Lower leg skin (tissue), 4 donors: Measurements from ENCODE around the gene TMCC2. TPM values are rescaled to one million over a fixed set of nuclear protein-coding genes. Genes with fewer than 3 reads are reported as not detected.

ENCODE experiments used
- DNase-seq, 2 donors: peaks; one replicate each; pipeline ENCODE4 v3.0.0-alpha.2; 2019; ENCODE audit warnings: low spot score in 2 of 2
- H3K4me3 ChIP-seq: fragments of 200-600 bp; sonication (generic); 2 replicates; pipeline ENCODE4 v1.5.1; 2017; ENCODE audit warnings: mild to moderate bottlenecking, low read depth; ENCODE audit not compliant: poor library complexity, severe bottlenecking
- CTCF ChIP-seq, 3 donors: fragments of 450-650 bp; IDR thresholded peaks; one replicate each; pipeline ENCODE4 v1.5.1; 2016; ENCODE audit warnings: antibody characterized with exemption in 3 of 3, mild to moderate bottlenecking in 3 of 3, moderate library complexity in 2 of 3
- POLR2A ChIP-seq, 2 donors: fragments of 450-650 bp; IDR thresholded peaks; one replicate each; pipeline ENCODE4 v1.6.1; 2016 to 2017; ENCODE audit warnings: antibody characterized with exemption in 2 of 2, mild to moderate bottlenecking in 1 of 2, moderate library complexity in 1 of 2
- WGBS, 2 donors: methylation state at CpG; one replicate each; pipeline ENCODE4 v1.1.5; 2018; 5-methylcytosine and 5-hydroxymethylcytosine counted together
- intact Hi-C: fragments of 100-400 bp; cut with DNase I; formaldehyde crosslinking; loops from one replicate; pipeline ENCODE4 v1.15.0; 2023; ENCODE audit warnings: low total_unique reads
- total RNA-seq, 4 donors: library from RNA; depleted of rRNA; stranded (reverse); fragments of >200 nt; gene quantifications; one replicate each; pipeline ENCODE4 v1.1.0, GENCODE V29; 2016

TMCC2 gene
- total RNA-seq, 4 donors from 2014 or later = 2.2 to 4.2 (median 3.5) TPM

GRCh38 chr1:205249651-205250050, 21.9 kb downstream of the TMCC2 start:
- no peak for DNase-seq
- WGBS, 2 donors = 68 to 81% methylated on average over 4 of the region's 4 CpGs
- no peak for TF ChIP-seq POLR2A (IDR thresholded peaks at IDR 0.05)
- no peak for TF ChIP-seq CTCF (IDR thresholded peaks at IDR 0.05)
- no peak overlapping the region for H3K4me3 ChIP-seq
- intact Hi-C loops = no loop called here

GRCh38 chr1:205250699-205251098, 23.0 kb downstream of the TMCC2 start:
- H3K4me3 ChIP-seq = no peak overlapping the region
- intact Hi-C loops = no loop called here
- DNase-seq = no peak
- TF ChIP-seq CTCF (IDR thresholded peaks at IDR 0.05) (no peak), POLR2A (IDR thresholded peaks at IDR 0.05) (no peak)
- WGBS, 2 donors = 56 to 71% methylated on average over 6 of the region's 6 CpGs

DNA sequence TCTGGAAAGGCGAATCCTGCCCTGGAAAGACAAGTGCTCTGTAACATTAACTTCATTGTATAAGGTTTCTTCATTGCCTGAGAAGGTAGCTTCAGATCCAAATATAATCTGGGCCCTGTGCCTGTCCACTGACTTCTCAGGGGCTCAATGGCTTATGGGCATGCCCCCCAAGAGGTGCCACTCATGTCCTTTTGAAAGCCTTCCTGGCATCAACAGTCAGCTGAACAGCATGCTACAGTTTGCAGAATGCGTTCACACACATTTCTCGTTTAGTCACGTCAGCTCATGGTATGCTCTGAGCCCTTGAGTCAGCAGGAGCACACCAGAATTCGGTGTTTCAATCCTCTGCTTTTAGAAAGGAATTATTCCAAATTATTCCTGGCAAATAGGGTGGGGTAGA, 23.8 kb downstream of the TMCC2 start:
- DNase-seq = no peak
- TF ChIP-seq POLR2A (IDR thresholded peaks at IDR 0.05) = no peak
- TF ChIP-seq CTCF (IDR thresholded peaks at IDR 0.05) = no peak
- H3K4me3 ChIP-seq = no peak overlapping the region
- WGBS, 2 donors = 64 to 68% methylated on average over 5 of the region's 5 CpGs
- intact Hi-C loops = no loop called here

DNA sequence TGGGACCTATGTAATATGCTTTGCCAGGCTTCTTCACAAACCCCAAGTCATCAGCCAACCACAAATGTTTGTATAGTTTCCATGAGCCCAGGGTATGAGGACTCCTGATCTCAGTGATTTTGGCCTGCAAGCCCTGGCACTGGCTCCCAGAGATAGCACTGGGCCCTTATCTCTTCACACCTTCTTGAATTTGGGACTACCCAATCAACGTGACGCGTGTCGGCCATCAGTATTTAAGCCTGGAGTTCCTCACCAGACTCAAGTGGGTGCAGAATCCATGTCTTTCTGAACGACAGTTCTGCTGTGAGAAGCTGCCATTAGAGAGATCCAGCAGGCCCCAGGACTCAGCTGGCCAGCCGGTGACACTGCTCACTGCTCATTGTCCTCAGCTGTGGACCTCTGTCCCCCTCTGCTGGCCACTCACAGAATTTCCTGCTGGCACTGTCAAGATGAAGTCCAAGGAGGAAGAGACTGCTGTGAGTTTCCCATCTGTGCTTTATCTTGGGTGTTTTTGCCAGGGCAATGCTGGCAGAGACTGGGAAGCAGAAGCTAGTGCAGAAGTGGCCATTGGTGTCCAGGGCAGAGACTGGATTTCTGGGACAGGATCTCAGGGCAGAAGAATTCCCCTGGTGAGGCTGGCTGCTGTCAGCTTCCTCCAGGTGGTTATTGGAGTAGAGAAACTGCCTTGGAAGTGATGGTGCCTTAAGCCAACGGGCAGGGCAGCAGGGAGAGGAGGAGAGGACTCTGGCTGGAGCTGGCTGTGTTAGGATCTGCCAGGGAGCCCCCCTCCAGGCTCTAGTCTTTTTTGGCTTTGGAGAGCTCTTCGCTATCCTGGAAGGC, 28.4 kb downstream of the TMCC2 start:
- DNase-seq = peak; percentile 89 to 98
- intact Hi-C loops = loop anchor here (2.0 kb wide), 1 partner anchor 271 kb away; no protein-coding TSS in a partner anchor
- WGBS, 2 donors = 43 to 56% methylated on average over 8 of the region's 8 CpGs
- TF ChIP-seq CTCF (IDR thresholded peaks at IDR 0.05) (peak in 1 of 3 donors; percentile 93), POLR2A (IDR thresholded peaks at IDR 0.05) (no peak)
- no peak overlapping the region for H3K4me3 ChIP-seq

DNA sequence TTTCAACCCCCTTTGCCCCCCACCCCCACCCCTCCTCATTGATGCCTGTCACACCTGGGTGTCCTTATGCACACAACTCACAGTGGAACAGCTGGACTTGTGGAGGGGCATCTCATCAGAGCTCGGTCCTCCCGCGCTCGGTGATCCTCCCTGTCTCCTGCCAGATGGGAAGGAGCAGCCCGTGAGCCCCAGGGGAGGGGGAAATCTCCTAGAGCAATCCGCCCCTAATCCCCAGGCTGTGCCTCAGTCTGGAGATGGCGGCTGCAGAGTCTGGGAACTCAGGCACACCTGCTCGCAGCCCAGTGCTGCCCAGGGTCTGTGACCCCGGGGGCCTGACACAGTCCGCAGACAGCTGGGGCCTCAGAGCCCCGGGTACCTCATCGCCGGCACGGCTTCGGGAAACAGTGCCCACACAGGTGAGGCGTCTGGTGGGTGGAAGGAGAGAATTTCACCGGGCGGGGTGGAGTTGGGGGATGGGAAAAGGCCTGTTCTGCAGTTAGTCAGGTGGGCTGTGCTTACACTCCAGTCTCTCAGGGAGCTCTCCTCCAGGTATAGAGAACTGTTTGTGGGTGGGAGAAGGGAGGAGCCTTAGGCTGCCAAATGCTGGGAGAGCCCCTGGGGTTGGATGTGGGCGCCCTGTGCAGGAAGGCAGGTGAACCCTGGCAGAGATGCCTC, 29.3 kb downstream of the TMCC2 start:
- no peak for DNase-seq
- WGBS, 2 donors = 88 to 91% methylated on average over 11 to 19 of the region's 19 CpGs
- intact Hi-C loops = loop anchor here (2.0 kb wide), 1 partner anchor 272 kb away; no protein-coding TSS in a partner anchor
- H3K4me3 ChIP-seq = no peak overlapping the region
- TF ChIP-seq CTCF (IDR thresholded peaks at IDR 0.05) (no peak), POLR2A (IDR thresholded peaks at IDR 0.05) (no peak)
